ENCODE results near the gene COX11.

COX11 gene

DNA sequence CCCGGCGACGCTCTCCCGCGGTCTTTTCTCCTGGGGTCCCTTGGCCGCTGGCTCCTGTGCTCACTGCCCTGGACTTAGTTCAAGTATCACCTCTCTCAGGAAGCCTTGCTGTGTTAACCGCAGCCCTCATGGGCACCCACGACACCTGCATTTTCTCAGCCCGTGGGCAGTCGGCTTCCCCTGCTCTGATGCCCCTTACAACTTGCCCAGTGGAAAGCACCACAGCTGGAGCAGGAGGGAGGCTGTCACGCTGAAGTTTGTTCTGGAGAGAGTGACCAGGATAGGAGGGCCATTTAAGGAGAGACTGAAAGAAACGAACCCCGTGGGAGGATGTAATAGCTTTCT, 506 bp upstream of the COX11 start:
- intact Hi-C loops (cut with DNase I), result loop anchor here (2.0 to 5.0 kb wide), 2 partner anchors 68 to 268 kb away; partner anchors contain the start of gene TOM1L1
- DNase-seq, result peak in 6 of 10 donors; percentile 8 to 80 (median 17)

DNA sequence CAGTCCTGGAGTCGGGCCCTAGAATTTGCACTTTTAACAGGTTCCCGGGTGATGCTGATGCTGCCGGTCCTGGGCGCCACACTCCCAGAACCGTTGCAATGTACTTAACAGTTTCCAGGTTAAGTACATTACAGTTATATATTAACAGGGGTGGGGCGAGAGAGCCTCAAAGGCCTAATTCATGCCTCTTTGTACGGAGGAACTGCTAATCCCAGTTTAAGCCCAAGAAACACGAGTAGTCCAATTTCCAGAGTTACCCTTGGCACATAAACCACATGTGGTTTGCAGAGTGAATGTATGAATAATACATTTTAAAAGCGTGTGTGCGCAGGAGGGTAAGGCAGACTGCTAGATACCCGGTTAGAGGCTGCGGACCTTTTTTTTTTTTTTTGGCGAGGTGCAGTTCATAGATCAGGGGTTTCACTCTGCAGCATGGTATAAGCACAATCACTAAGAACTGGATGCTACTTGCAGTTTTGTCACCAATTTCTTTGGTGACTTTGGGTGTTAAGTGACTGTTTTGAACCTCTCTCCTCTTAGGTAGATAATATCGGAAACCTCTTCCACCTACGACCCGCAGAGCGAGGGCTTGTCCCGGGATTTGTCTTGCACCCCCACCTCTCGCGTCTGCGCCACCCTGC, 713 bp downstream of the COX11 start:
- DNase-seq, result peak in 1 of 10 donors; percentile 92
- intact Hi-C loops (cut with DNase I), result loop anchor here (2.0 to 5.0 kb wide), 2 partner anchors 67 to 270 kb away; partner anchors contain the start of gene TOM1L1

DNA sequence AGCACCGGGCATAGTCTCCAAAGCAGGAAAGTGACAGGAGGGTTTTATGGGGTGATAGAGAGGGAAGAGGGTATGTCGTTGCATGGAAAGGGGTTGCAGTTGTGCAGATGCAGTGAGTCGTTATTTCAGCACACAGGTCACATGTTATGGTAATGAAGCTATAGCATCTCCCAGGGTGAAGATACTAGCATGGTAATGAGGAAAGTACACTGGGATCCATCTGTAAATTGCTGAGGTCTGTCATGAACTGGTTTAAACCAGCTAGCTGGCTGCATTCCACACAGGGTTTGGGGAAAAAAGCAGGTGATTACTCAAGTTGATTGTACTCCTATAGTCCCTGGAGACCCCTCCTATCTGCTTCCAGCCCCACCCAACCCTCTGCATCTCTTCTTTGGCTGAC, 11.7 kb downstream of the COX11 start:
- intact Hi-C loops (cut with DNase I), result no loop called here
- DNase-seq, result no peak

- no peak for DNase-seq
- intact Hi-C loops (cut with DNase I), result no loop called here
These were observed 17.2 kb downstream of the COX11 start for GRCh38 chr17:54951286-54951685.

GRCh38 chr17:54950116-54950515, 18.3 kb downstream of the COX11 start:
- intact Hi-C loops (cut with DNase I), result no loop called here
- no peak for DNase-seq

- intact Hi-C loops (cut with DNase I), result no loop called here
- DNase-seq, result no peak
These were observed 20.1 kb downstream of the COX11 start for GRCh38 chr17:54948380-54948779.

GRCh38 chr17:54947396-54947795, 21.1 kb downstream of the COX11 start:
- intact Hi-C loops (cut with DNase I), result no loop called here
- DNase-seq, result no peak

- DNase-seq, result no peak
- intact Hi-C loops (cut with DNase I), result no loop called here
These were observed 22.8 kb downstream of the COX11 start for GRCh38 chr17:54945671-54946070.

DNA sequence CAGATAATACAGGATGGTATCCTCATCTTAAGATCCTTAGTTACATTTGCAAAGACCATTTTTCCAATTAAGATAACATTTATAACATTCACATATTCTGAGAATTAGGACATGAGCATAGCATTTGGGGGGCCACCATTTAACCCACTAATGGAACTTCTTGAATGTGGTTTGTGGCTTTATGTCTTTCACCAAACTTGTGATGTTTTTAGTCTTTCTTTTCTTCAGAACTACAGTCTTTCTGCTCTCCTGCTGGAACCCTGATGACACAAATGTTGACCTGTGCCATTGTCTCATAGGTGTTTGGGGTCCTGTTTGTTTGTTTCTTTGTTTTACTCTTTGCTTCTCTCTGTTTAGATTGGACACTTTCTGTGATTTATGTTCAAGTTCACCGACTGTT, 23.2 kb downstream of the COX11 start:
- intact Hi-C loops (cut with DNase I), result no loop called here
- DNase-seq, result no peak

DNA sequence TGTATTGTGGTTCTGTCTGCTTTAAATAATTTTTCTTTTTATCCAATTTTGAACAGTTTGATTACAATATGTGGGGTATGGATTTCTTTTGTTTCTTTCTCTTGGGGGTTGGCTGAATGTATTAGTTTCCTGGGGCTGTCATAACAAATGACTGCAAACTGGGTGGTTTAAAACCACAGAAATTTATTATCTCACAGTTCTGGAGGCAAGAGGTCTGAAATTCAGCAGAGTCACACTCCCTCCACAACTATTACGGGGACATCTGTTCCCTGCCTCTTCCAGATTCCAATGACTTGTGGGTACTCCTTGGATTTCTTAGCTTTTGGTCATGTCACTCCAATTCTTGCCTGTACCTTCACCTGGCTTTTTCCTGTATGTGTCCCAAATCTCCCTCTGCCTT, 23.7 kb downstream of the COX11 start:
- intact Hi-C loops (cut with DNase I), result no loop called here

GRCh38 chr17:54941285-54941684, 27.2 kb downstream of the COX11 start:
- no peak for DNase-seq
- intact Hi-C loops (cut with DNase I), result no loop called here

More for the DNA sequence above, 23.7 kb downstream of the COX11 start:
- no peak for DNase-seq

DNA sequence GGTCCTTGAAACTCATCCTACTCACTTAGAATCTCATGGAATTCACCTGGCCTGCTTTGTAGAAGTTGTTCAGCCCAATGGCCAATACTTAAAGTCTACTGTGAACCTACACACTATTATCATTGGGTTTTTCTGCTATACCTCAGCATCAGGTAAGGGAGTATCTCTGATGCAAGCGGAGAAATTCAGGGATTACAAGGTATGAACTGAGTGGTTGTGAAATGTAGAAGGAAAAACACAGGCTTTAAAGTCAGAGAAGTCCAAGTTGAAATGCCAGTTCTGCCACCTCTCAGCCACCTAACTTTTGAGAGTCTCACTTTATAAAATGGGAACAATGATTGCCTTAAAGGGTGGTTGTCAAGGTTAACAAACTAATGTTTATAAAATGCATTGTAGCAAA, 31.0 kb downstream of the COX11 start:
- no peak for DNase-seq
- intact Hi-C loops (cut with DNase I), result no loop called here

- no peak for DNase-seq
These were observed 31.4 kb downstream of the COX11 start for GRCh38 chr17:54937018-54937417.

GRCh38 chr17:54935471-54935870, 33.0 kb downstream of the COX11 start:
- DNase-seq, result no peak
- intact Hi-C loops (cut with DNase I), result no loop called here

More at GRCh38 chr17:54937018-54937417, 31.4 kb downstream of the COX11 start:
- intact Hi-C loops (cut with DNase I), result no loop called here

- intact Hi-C loops (cut with DNase I), result no loop called here
These were observed 34.5 kb downstream of the COX11 start for GRCh38 chr17:54933921-54934320.

GRCh38 chr17:54932711-54933110, 35.7 kb downstream of the COX11 start:
- intact Hi-C loops (cut with DNase I), result no loop called here
- DNase-seq, result no peak

More at GRCh38 chr17:54933921-54934320, 34.5 kb downstream of the COX11 start:
- no peak for DNase-seq

DNA sequence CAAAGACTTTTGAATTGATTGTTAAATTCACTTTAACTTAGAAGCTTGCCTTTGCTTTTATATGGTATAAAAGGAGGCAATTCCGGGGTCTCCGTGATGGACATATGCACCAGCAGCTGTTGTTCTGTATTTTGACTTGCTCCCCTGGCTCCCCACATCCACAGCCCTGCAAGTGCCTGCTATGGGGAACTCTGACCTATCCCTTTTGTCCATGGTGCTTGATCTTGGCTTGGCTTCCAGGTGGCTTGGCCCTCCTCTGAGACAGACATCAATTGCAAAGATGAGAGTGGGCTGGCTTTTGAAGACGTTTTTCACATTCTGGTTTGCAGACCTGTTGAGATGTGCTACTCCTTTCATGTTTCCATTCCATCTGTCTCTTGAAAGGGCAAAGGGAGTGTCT, 40.9 kb downstream of the COX11 start:
- DNase-seq, result no peak
- intact Hi-C loops (cut with DNase I), result no loop called here

DNA sequence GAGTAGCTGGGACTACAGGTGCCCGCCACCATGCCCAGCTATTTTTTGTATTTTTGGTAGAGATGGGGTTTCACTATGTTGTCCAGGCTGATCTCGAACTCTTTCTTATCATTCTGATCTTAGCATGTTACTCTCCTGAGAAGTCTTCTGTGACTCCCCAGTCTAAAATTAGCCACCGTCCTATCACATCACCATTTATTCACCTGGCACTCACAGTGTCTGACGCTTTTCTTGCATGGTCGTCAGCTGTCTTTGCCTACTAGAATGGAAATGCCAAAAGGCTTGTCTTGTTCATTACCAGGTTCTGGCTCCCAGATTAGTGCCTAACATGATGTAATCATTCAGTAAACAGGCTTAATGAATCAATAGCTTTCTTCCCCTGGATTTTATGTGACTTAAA, 44.0 kb downstream of the COX11 start:
- DNase-seq, result no peak
- intact Hi-C loops (cut with DNase I), result no loop called here

DNA sequence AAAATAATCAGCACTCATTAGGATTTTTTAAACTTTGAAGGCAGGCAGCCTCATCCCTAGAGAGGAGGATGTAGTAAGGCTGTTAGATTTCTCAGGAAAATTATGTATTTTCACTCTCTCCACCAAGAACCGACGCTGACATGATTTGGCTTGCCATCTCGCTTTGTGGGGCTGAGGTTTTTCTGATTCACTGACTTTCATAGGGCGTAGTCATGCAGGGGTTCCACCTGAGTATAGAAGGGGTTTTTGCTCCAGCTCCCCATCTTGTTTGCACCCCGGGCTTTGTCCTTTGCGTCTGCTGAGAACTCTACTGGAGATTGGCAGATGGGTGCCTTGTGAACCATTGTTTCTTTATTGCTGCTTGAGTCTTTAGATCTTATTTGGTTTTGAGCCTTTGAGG, 47.6 kb downstream of the COX11 start:
- intact Hi-C loops (cut with DNase I), result no loop called here

DNA sequence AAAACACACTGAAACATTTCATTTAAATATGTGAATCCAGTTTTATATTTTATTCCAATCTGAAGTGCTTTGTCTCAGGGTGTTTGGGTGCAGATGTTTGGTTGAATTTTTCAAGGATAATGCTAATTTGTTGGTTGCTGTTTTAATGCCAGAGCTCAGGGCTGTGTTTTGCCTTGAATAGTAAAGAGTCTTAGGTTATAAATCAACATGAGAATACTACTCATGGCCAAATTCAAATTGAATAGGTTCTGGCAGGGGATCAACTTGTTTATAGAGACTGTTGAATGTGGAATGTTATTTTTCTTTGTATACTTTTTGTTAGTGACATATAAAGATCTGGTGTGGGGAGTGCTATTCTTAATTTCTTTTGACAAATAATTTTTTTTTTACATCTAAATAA, 49.0 kb downstream of the COX11 start:
- intact Hi-C loops (cut with DNase I), result no loop called here
- no peak for DNase-seq

More for the DNA sequence above, 47.6 kb downstream of the COX11 start:
- no peak for DNase-seq

DNA sequence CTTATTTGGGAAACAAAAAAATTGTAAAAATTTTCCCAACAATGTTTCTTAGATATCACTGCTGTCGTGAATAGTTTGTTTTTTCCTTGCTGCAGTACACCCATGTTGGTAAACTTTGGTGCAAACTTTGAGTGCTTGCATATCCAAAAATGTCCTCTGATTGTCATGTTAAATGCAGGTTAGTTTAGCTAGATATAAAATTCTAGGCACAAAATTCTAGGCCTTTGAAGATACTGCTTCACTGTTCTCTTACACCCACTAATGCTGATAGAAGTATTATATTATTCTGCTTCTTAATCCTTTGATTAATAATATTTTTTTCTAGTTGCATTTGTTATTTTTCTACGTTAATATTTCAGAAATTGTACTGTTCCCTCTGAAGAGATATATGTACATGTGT, 51.7 kb downstream of the COX11 start:
- intact Hi-C loops (cut with DNase I), result no loop called here
- no peak for DNase-seq

Data from posterior cingulate gyrus (tissue), 11 donors.